Thymus (tissue), 14 donors: ENCODE data around the gene PPP2R2B. TPM values are rescaled to one million over a fixed set of nuclear protein-coding genes. Genes with fewer than 3 reads are reported as not detected.
A peak's percentile ranks its signal among the peaks of the same experiment; 100 is the strongest.

Experiments used
- DNase-seq, 9 donors: peaks; one replicate each; pipeline ENCODE4 v3.0.0-alpha.2; 2013; ENCODE audit warnings: low spot score in 9 of 9, low read depth in 6 of 9, missing footprints in 1 of 9
- H3K27ac ChIP-seq, 2 donors: one replicate each; pipeline ENCODE4 v1.5.1; 2013; ENCODE audit warnings: control low read depth in 1 of 2, low read depth in 1 of 2, low read length in 1 of 2, mild to moderate bottlenecking in 1 of 2, moderate library complexity in 1 of 2
- H3K27me3 ChIP-seq, 2 donors: one replicate each; pipeline ENCODE4 v1.5.1; 2013; ENCODE audit warnings: low read length in 1 of 2; ENCODE audit not compliant: control insufficient read depth in 2 of 2, insufficient read depth in 1 of 2
- H3K36me3 ChIP-seq, 2 donors: one replicate each; pipeline ENCODE4 v1.5.1; 2013; ENCODE audit warnings: low read length in 1 of 2, mild to moderate bottlenecking in 1 of 2, moderate library complexity in 1 of 2; ENCODE audit not compliant: control insufficient read depth in 2 of 2, insufficient read depth in 2 of 2
- H3K4me1 ChIP-seq, 2 donors: one replicate each; pipeline ENCODE4 v1.5.1; 2013; ENCODE audit warnings: low read length in 2 of 2; ENCODE audit not compliant: control insufficient read depth in 2 of 2, insufficient read depth in 2 of 2
- H3K4me3 ChIP-seq, 2 donors: one replicate each; pipeline ENCODE4 v1.5.1; 2013; ENCODE audit warnings: low read length in 2 of 2, control low read depth in 1 of 2, mild to moderate bottlenecking in 1 of 2
- H3K9me3 ChIP-seq, 2 donors: one replicate each; pipeline ENCODE4 v1.5.1; 2013; ENCODE audit warnings: low read length in 1 of 2, mild to moderate bottlenecking in 1 of 2; ENCODE audit not compliant: control insufficient read depth in 2 of 2, insufficient read depth in 1 of 2
- WGBS: extraction: QIAGEN DNeasy Blood & Tissue Kit; methylation state at CpG from one replicate; pipeline ENCODE4 v1.1.7; 2013; 5-methylcytosine and 5-hydroxymethylcytosine counted together
- long read RNA-seq, 10 donors: transcript quantifications; one replicate each; lab custom pipeline, GENCODE V29; 2026
- polyA plus RNA-seq: library from polyadenylated mRNA; stranded (reverse); fragments of 200-250 nt; gene quantifications from one replicate; pipeline ENCODE4 v1.2.3, GENCODE V29; 2013
- total RNA-seq: library from RNA; stranded (reverse); fragments of 120-200 nt; gene quantifications from one replicate; pipeline ENCODE4 v1.2.4, GENCODE V29; 2013
- donor health status: healthy.

The PPP2R2B gene
- 1.9 TPM for total RNA-seq
- polyA plus RNA-seq: 3.2 TPM
- long read RNA-seq, donor 1, full-length matches to known transcripts: 1 of 1 reads
- long read RNA-seq, donor 1, partial matches to known transcripts: 0 of 1 reads
- long read RNA-seq, donor 1, other reads (novel, unspliced or antisense): 0 of 1 reads
- long read RNA-seq, donor 2: 0 reads
- long read RNA-seq, donor 3: 0 reads
- long read RNA-seq, donor 4: 0 reads
- long read RNA-seq, donor 5: 0 reads
- long read RNA-seq, donor 6: 0 reads
- long read RNA-seq, donor 7: 0 reads
- long read RNA-seq, donor 8: 0 reads
- long read RNA-seq, donor 9: 0 reads
- long read RNA-seq, donor 10: 0 reads

GRCh38 chr5:146878476-146879172 is at the start of gene PPP2R2B:
PPP2R2B (minus strand) TSS chr5:146878757.
- peaks cover 13 to 51% of the 10 kb centered on the region in 2 donors for H3K27me3 ChIP-seq
- 1% methylated on average over 40 of the region's 40 CpGs for WGBS
- H3K4me3 ChIP-seq: peak within 1 kb of the TSS; percentile 16 to 49
- no peak within 1 kb of the TSS for H3K27ac ChIP-seq
- H3K9me3 ChIP-seq: no peaks in the 10 kb centered on the region
- H3K4me1 ChIP-seq: peaks cover 0 to 3% of the 10 kb centered on the region in 2 donors
- no peaks in the 10 kb centered on the region for H3K36me3 ChIP-seq
- DNase-seq: peak in 1 of 9 donors; percentile 9

- Histone ChIP-seq H3K9me3 (no peaks in the 10 kb centered on the region), H3K27me3 (no peaks in the 10 kb centered on the region), H3K27ac (no peak overlapping the region), H3K36me3 (no peaks in the 10 kb centered on the region), H3K4me3 (no peak overlapping the region), H3K4me1 (no peaks in the 10 kb centered on the region)
- DNase-seq: no peak
Measured at GRCh38 chr5:146924132-146924531, 45.6 kb upstream of the PPP2R2B start.

- Histone ChIP-seq H3K4me1 (no peaks in the 10 kb centered on the region), H3K27ac (no peak overlapping the region), H3K4me3 (no peak overlapping the region), H3K36me3 (no peaks in the 10 kb centered on the region), H3K9me3 (no peaks in the 10 kb centered on the region), H3K27me3 (no peaks in the 10 kb centered on the region)
- WGBS: 90% methylated on average over 4 of the region's 4 CpGs
- no peak for DNase-seq
Measured at GRCh38 chr5:146921225-146921624, 42.7 kb upstream of the PPP2R2B start.

GRCh38 chr5:146920351-146920881 is 41.9 kb upstream of the PPP2R2B start:
- DNase-seq: no peak

GRCh38 chr5:146919304-146919703 is 40.7 kb upstream of the PPP2R2B start:
- H3K9me3 ChIP-seq: no peaks in the 10 kb centered on the region
- DNase-seq: peak in 1 of 9 donors; percentile 2
- H3K27me3 ChIP-seq: no peaks in the 10 kb centered on the region
- WGBS: 77% methylated on average over 2 of the region's 2 CpGs
- no peaks in the 10 kb centered on the region for H3K4me1 ChIP-seq
- no peak overlapping the region for H3K4me3 ChIP-seq
- no peaks in the 10 kb centered on the region for H3K36me3 ChIP-seq
- H3K27ac ChIP-seq: no peak overlapping the region

More at GRCh38 chr5:146920351-146920881, 41.9 kb upstream of the PPP2R2B start:
- H3K27me3 ChIP-seq: no peaks in the 10 kb centered on the region
- no peaks in the 10 kb centered on the region for H3K9me3 ChIP-seq
- no peaks in the 10 kb centered on the region for H3K36me3 ChIP-seq
- no peak overlapping the region for H3K4me3 ChIP-seq
- no peak overlapping the region for H3K27ac ChIP-seq
- H3K4me1 ChIP-seq: no peaks in the 10 kb centered on the region
- 76% methylated on average over 7 of the region's 7 CpGs for WGBS

GRCh38 chr5:146917931-146918330 is 39.4 kb upstream of the PPP2R2B start:
- Histone ChIP-seq H3K4me3 (no peak overlapping the region), H3K4me1 (no peaks in the 10 kb centered on the region), H3K27me3 (no peaks in the 10 kb centered on the region), H3K27ac (no peak overlapping the region), H3K9me3 (no peaks in the 10 kb centered on the region), H3K36me3 (no peaks in the 10 kb centered on the region)
- DNase-seq: no peak
- WGBS: 90% methylated on average over 1 of the region's 1 CpG

GRCh38 chr5:146912874-146913273 is 34.3 kb upstream of the PPP2R2B start:
- Histone ChIP-seq H3K27ac (no peak overlapping the region), H3K4me3 (no peak overlapping the region), H3K27me3 (no peaks in the 10 kb centered on the region), H3K4me1 (no peaks in the 10 kb centered on the region), H3K36me3 (no peaks in the 10 kb centered on the region), H3K9me3 (no peaks in the 10 kb centered on the region)
- WGBS: 95% methylated on average over 3 of the region's 3 CpGs
- DNase-seq: no peak

GRCh38 chr5:146910239-146910638 is 31.7 kb upstream of the PPP2R2B start:
- H3K4me1 ChIP-seq: no peaks in the 10 kb centered on the region
- no peaks in the 10 kb centered on the region for H3K36me3 ChIP-seq
- H3K9me3 ChIP-seq: no peaks in the 10 kb centered on the region
- H3K27me3 ChIP-seq: no peaks in the 10 kb centered on the region
- DNase-seq: no peak
- H3K27ac ChIP-seq: no peak overlapping the region
- no peak overlapping the region for H3K4me3 ChIP-seq

- H3K27me3 ChIP-seq: no peaks in the 10 kb centered on the region
- H3K4me3 ChIP-seq: no peak overlapping the region
- H3K4me1 ChIP-seq: no peaks in the 10 kb centered on the region
- no peak for DNase-seq
- no peaks in the 10 kb centered on the region for H3K36me3 ChIP-seq
- WGBS: 97% methylated on average over 1 of the region's 1 CpG
- H3K9me3 ChIP-seq: no peaks in the 10 kb centered on the region
- H3K27ac ChIP-seq: no peak overlapping the region
Measured at GRCh38 chr5:146909255-146910068, 30.9 kb upstream of the PPP2R2B start.
